H9 (cell line): ENCODE results near the gene TBC1D5. TPM values are rescaled to one million over a fixed set of nuclear protein-coding genes. Genes with fewer than 3 reads are reported as not detected.

Experiments
- DNase-seq: peaks from one replicate; pipeline ENCODE4 v3.0.0-alpha.2; 2017
- H2AFZ ChIP-seq: one replicate; pipeline ENCODE4 v1.6.1; 2013; ENCODE audit warnings: mild to moderate bottlenecking, low read length, control low read depth, moderate library complexity
- H2AK5ac ChIP-seq: 2 replicates; pipeline ENCODE4 v1.6.1; 2013; ENCODE audit warnings: low read length, control low read depth, mixed read lengths; ENCODE audit not compliant: insufficient read length
- H2BK120ac ChIP-seq: one replicate; pipeline ENCODE4 v1.6.1; 2013; ENCODE audit warnings: low read depth, mild to moderate bottlenecking, low read length, control low read depth, inconsistent platforms; ENCODE audit not compliant: poor library complexity, severe bottlenecking
- H2BK12ac ChIP-seq: 2 replicates; pipeline ENCODE4 v1.6.1; 2013; ENCODE audit warnings: low read length, control low read depth, mixed read lengths, low read depth; ENCODE audit not compliant: insufficient read length
- H2BK15ac ChIP-seq: 2 replicates; pipeline ENCODE4 v1.6.1; 2013; ENCODE audit warnings: low read depth, low read length, control low read depth
- H2BK20ac ChIP-seq: one replicate; pipeline ENCODE4 v1.6.1; 2013; ENCODE audit warnings: low read depth, mild to moderate bottlenecking, low read length, control low read depth, inconsistent platforms; ENCODE audit not compliant: poor library complexity, severe bottlenecking
- H2BK5ac ChIP-seq: 2 replicates; pipeline ENCODE4 v1.6.1; 2013; ENCODE audit warnings: low read length, control low read depth, mixed read lengths; ENCODE audit not compliant: insufficient read length
- H3K14ac ChIP-seq: 2 replicates; pipeline ENCODE4 v1.6.1; 2013; ENCODE audit warnings: low read length, control low read depth; ENCODE audit not compliant: insufficient read depth
- H3K18ac ChIP-seq: 2 replicates; pipeline ENCODE4 v1.6.1; 2013; ENCODE audit warnings: low read depth, mild to moderate bottlenecking, mixed read lengths, low read length, control low read depth; ENCODE audit not compliant: insufficient read length
- H3K23ac ChIP-seq: 2 replicates; pipeline ENCODE4 v1.6.1; 2013; ENCODE audit warnings: low read length, control low read depth, mixed read lengths, low read depth; ENCODE audit not compliant: insufficient read length
- H3K23me2 ChIP-seq: 2 replicates; pipeline ENCODE4 v1.6.1; 2013; ENCODE audit warnings: low read depth, mild to moderate bottlenecking, mixed read lengths, low read length, control low read depth; ENCODE audit not compliant: insufficient read length, poor library complexity, severe bottlenecking
- H3K27ac ChIP-seq: 2 replicates; pipeline ENCODE4 v1.5.1; 2013; ENCODE audit warnings: low read length, control low read depth, mixed read lengths, low read depth; ENCODE audit not compliant: insufficient read length
- H3K27me3 ChIP-seq: 2 replicates; pipeline ENCODE4 v1.6.1; 2013; ENCODE audit warnings: low read length, control low read depth, inconsistent platforms; ENCODE audit not compliant: insufficient read depth
- H3K4ac ChIP-seq: 2 replicates; pipeline ENCODE4 v1.6.1; 2013; ENCODE audit warnings: low read depth, mild to moderate bottlenecking, control low read depth, inconsistent platforms, low read length, moderate library complexity
- H3K4me1 ChIP-seq: 2 replicates; pipeline ENCODE4 v1.6.1; 2013; ENCODE audit warnings: low read length, control low read depth, inconsistent platforms; ENCODE audit not compliant: insufficient read depth
- H3K4me2 ChIP-seq: 2 replicates; pipeline ENCODE4 v1.6.1; 2013; ENCODE audit warnings: low read length, control low read depth, mixed read lengths; ENCODE audit not compliant: insufficient read length, insufficient read depth
- H3K56ac ChIP-seq: 2 replicates; pipeline ENCODE4 v1.6.1; 2013; ENCODE audit warnings: low read depth, mild to moderate bottlenecking, mixed read lengths, low read length, control low read depth; ENCODE audit not compliant: insufficient read length
- H3K79me1 ChIP-seq: 2 replicates; pipeline ENCODE4 v1.6.1; 2013; ENCODE audit warnings: low read depth, mild to moderate bottlenecking, moderate library complexity, low read length, control low read depth, inconsistent platforms; ENCODE audit not compliant: insufficient read depth, poor library complexity, severe bottlenecking
- H3K79me2 ChIP-seq: 2 replicates; pipeline ENCODE4 v1.6.1; 2013; ENCODE audit warnings: low read length, control low read depth, inconsistent platforms; ENCODE audit not compliant: insufficient read depth
- H3K9ac ChIP-seq: 2 replicates; pipeline ENCODE4 v1.6.1; 2013; ENCODE audit warnings: low read length, control low read depth, mixed read lengths; ENCODE audit not compliant: insufficient read length; ENCODE audit errors: extremely low read depth
- H3K9me3 ChIP-seq: one replicate; pipeline ENCODE4 v1.6.1; 2013; ENCODE audit warnings: low read depth, low read length, inconsistent platforms; ENCODE audit not compliant: control insufficient read depth
- H3T11ph ChIP-seq: one replicate; pipeline ENCODE4 v1.6.1; 2013; ENCODE audit warnings: mild to moderate bottlenecking, low read length, control low read depth, inconsistent platforms
- H4K20me1 ChIP-seq: one replicate; pipeline ENCODE4 v1.6.1; 2013; ENCODE audit not compliant: control insufficient read depth, insufficient read length, insufficient read depth
- H4K5ac ChIP-seq: 2 replicates; pipeline ENCODE4 v1.6.1; 2013; ENCODE audit warnings: low read depth, mild to moderate bottlenecking, mixed read lengths, low read length, control low read depth; ENCODE audit not compliant: insufficient read length
- H4K8ac ChIP-seq: replicated peaks from 2 replicates; pipeline ENCODE4 v1.6.1; 2013; ENCODE audit warnings: low read length, control low read depth, mixed read lengths, low read depth; ENCODE audit not compliant: insufficient read length
- H4K91ac ChIP-seq: 2 replicates; pipeline ENCODE4 v1.6.1; 2013; ENCODE audit warnings: low read depth, mild to moderate bottlenecking, moderate library complexity, mixed read lengths, low read length, control low read depth; ENCODE audit not compliant: insufficient read length
- H3K27ac Mint-ChIP-seq, 3 experiments: 2 replicates in 2 of 3; 3 replicates in 1 of 3; pipeline ENCODE4 v1.8.0; 2020 to 2021; ENCODE audit warnings: mixed read lengths in 3 of 3, mild to moderate bottlenecking in 1 of 3, moderate library complexity in 1 of 3
- H3K27me3 Mint-ChIP-seq: 2 replicates; pipeline ENCODE4 v1.8.0; 2021; ENCODE audit warnings: low read depth, mild to moderate bottlenecking, moderate library complexity, mixed read lengths
- H3K36me3 Mint-ChIP-seq, 3 experiments: 2 replicates in 2 of 3; 3 replicates in 1 of 3; pipeline ENCODE4 v1.8.0; 2020 to 2021; ENCODE audit warnings: low read depth in 3 of 3, mixed read lengths in 3 of 3; ENCODE audit not compliant: insufficient read depth in 1 of 3
- H3K4me1 Mint-ChIP-seq, 2 experiments: 2 replicates each; pipeline ENCODE4 v1.8.0; 2020; ENCODE audit warnings: mixed read lengths in 2 of 2
- H3K4me3 Mint-ChIP-seq, 2 experiments: 2 replicates in 1 of 2; 3 replicates in 1 of 2; pipeline ENCODE4 v1.8.0; 2020 to 2021; ENCODE audit warnings: mild to moderate bottlenecking in 2 of 2, mixed read lengths in 2 of 2, moderate library complexity in 1 of 2
- H3K9me3 Mint-ChIP-seq, 2 experiments: 2 replicates in 1 of 2; 3 replicates in 1 of 2; pipeline ENCODE4 v1.8.0; 2020; ENCODE audit warnings: mild to moderate bottlenecking in 2 of 2, mixed read lengths in 2 of 2, moderate library complexity in 1 of 2
- WGBS: extraction: QIAGEN DNeasy Blood & Tissue Kit; methylation state at CpG from one replicate; pipeline ENCODE4 v1.1.7; 2013; ENCODE audit warnings: missing lambda C conversion rate, low lambda C conversion rate, mixed read lengths; ENCODE audit not compliant: insufficient read length; ENCODE audit errors: extremely low coverage; 5-methylcytosine and 5-hydroxymethylcytosine counted together
- total RNA-seq: library from RNA; stranded (reverse); gene quantifications from 2 replicates; pipeline ENCODE4 v1.2.1, GENCODE V29; 2021
- TF ChIP-seq, protein P1 (sequence below): fragments of 200-600 bp; sonication (generic); conservative IDR thresholded peaks from 3 replicates; pipeline ENCODE4 v1.8.0; 2021; ENCODE audit warnings: antibody characterized with exemption, mild to moderate bottlenecking

The TBC1D5 gene
- total RNA-seq, 1 experiment from 2014 or later: 25.0 TPM

DNA sequence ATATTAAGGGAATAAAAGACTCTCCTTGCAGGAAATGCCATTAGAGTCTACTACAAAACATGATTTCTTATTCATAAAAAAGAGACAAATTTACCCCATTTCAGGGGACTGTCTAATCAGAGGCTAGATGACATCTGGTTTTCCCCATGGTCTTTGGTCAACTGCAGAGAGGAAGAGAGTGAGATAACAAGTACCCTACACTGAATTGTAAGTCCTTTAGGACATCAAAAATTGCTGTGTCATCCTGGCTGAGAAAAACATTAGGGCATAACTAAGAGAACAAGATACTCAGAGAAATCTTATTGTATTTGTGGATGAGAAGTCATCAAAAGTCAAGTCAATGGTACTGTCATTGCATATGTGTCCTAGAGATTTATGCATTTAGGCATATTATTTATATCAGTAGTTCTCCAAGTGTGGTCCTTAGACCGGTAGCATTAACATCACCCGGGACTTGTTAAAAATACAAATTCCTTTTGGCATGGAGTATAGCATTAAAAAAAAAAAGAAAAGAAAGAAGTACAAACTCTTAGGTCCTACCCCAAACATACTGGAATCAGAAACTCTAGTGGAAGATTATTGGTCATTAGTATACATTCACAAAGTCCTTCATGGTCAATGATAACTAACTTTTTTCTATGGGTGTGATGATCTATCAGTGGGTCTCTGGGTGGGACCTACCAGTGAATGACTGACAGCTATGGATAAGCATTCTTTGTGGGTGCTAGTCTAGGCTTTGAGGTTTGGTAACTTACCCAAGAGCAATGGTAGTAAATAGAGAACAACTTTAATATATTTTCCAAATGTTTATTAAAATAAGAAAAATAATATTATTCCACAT is 29.0 kb upstream of the TBC1D5 start:
- Histone ChIP-seq H4K20me1 (no peaks in the 10 kb centered on the region), H3K18ac (no peak overlapping the region), H3K56ac (no peak overlapping the region), H2BK15ac (no peak overlapping the region), H3K9ac (no peak overlapping the region), H3K4ac (no peak overlapping the region), H3K79me1 (no peaks in the 10 kb centered on the region), H3K14ac (no peak overlapping the region), H4K5ac (no peak overlapping the region), H2BK5ac (no peak overlapping the region), H2AFZ (no peak overlapping the region), H4K8ac (no peak overlapping the region), H3K4me1 (no peaks in the 10 kb centered on the region), H3K23ac (no peak overlapping the region), H2AK5ac (no peak overlapping the region), H2BK120ac (no peak overlapping the region), H3K27ac (no peak overlapping the region), H3K4me2 (no peak overlapping the region), H2BK12ac (no peak overlapping the region), H4K91ac (no peak overlapping the region), H3K79me2 (no peaks in the 10 kb centered on the region), H3T11ph (no peak overlapping the region), H2BK20ac (no peak overlapping the region), H3K27me3 (no peaks in the 10 kb centered on the region), H3K9me3 (no peaks in the 10 kb centered on the region), H3K23me2 (no peaks in the 10 kb centered on the region)
- Mint-ChIP-seq H3K4me3 (no peak overlapping the region), H3K27me3 (no peaks in the 10 kb centered on the region), H3K36me3 (peaks cover 2 to 5% (median 4%) of the 10 kb centered on the region in 3 experiments; a peak in 3 of 7 replicates), H3K27ac (no peak overlapping the region; a peak in 1 of 7 replicates), H3K9me3 (no peaks in the 10 kb centered on the region), H3K4me1 (peaks cover 7 to 9% of the 10 kb centered on the region in 2 experiments)
- WGBS: no CpG with 5 or more reads among the region's 2 CpGs
- no peak for DNase-seq
- TF ChIP-seq, protein P1, sequence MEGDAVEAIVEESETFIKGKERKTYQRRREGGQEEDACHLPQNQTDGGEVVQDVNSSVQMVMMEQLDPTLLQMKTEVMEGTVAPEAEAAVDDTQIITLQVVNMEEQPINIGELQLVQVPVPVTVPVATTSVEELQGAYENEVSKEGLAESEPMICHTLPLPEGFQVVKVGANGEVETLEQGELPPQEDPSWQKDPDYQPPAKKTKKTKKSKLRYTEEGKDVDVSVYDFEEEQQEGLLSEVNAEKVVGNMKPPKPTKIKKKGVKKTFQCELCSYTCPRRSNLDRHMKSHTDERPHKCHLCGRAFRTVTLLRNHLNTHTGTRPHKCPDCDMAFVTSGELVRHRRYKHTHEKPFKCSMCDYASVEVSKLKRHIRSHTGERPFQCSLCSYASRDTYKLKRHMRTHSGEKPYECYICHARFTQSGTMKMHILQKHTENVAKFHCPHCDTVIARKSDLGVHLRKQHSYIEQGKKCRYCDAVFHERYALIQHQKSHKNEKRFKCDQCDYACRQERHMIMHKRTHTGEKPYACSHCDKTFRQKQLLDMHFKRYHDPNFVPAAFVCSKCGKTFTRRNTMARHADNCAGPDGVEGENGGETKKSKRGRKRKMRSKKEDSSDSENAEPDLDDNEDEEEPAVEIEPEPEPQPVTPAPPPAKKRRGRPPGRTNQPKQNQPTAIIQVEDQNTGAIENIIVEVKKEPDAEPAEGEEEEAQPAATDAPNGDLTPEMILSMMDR: no peak
